Measurements from ENCODE around the gene PLD1.

The PLD1 gene

GRCh38 chr3:171792531-171792930 lies 17.8 kb downstream of the PLD1 start:
- no peak for DNase-seq (ENCODE audit: low spot score)

- peak; percentile 77 for DNase-seq (ENCODE audit: low spot score)
Observed at GRCh38 chr3:171791692-171792076, 18.6 kb downstream of the PLD1 start.

GRCh38 chr3:171790898-171791691 lies 19.2 kb downstream of the PLD1 start:
- DNase-seq (ENCODE audit: low spot score) = no peak

- DNase-seq (ENCODE audit: low spot score) = no peak
Observed at GRCh38 chr3:171790574-171790897, 19.7 kb downstream of the PLD1 start.

- DNase-seq (ENCODE audit: low spot score) = no peak
Observed at GRCh38 chr3:171789759-171790505, 20.4 kb downstream of the PLD1 start.

- DNase-seq (ENCODE audit: low spot score) = peak; percentile 80
Observed at GRCh38 chr3:171788546-171789351, 21.5 kb downstream of the PLD1 start.

GRCh38 chr3:171786997-171787396 lies 23.3 kb downstream of the PLD1 start:
- no peak for DNase-seq (ENCODE audit: low spot score)

GRCh38 chr3:171784937-171785336 lies 25.3 kb downstream of the PLD1 start:
- DNase-seq (ENCODE audit: low spot score) = no peak

- no peak for DNase-seq (ENCODE audit: low spot score)
Observed at GRCh38 chr3:171784387-171784786, 25.9 kb downstream of the PLD1 start.

- DNase-seq (ENCODE audit: low spot score) = no peak
Observed at GRCh38 chr3:171783626-171784025, 26.7 kb downstream of the PLD1 start.

- DNase-seq (ENCODE audit: low spot score) = no peak
Observed at GRCh38 chr3:171783086-171783485, 27.2 kb downstream of the PLD1 start.

- DNase-seq (ENCODE audit: low spot score) = peak; percentile 44
Observed at GRCh38 chr3:171782617-171783016, 27.7 kb downstream of the PLD1 start.

GRCh38 chr3:171781711-171782127 lies 28.6 kb downstream of the PLD1 start:
- DNase-seq (ENCODE audit: low spot score) = peak; percentile 90

- peak; percentile 87 for DNase-seq (ENCODE audit: low spot score)
Observed at GRCh38 chr3:171778493-171778892, 31.8 kb downstream of the PLD1 start.

GRCh38 chr3:171777596-171777995 lies 32.7 kb downstream of the PLD1 start:
- DNase-seq (ENCODE audit: low spot score) = no peak

GRCh38 chr3:171776839-171777583 lies 33.3 kb downstream of the PLD1 start:
- DNase-seq (ENCODE audit: low spot score) = peak; percentile 69

GRCh38 chr3:171776411-171776810 lies 33.9 kb downstream of the PLD1 start:
- peak; percentile 98 for DNase-seq (ENCODE audit: low spot score)

- peak; percentile 72 for DNase-seq (ENCODE audit: low spot score)
Observed at GRCh38 chr3:171775943-171776342, 34.3 kb downstream of the PLD1 start.

GRCh38 chr3:171774521-171774920 lies 35.8 kb downstream of the PLD1 start:
- peak; percentile 87 for DNase-seq (ENCODE audit: low spot score)

GRCh38 chr3:171772427-171773056 lies 37.7 kb downstream of the PLD1 start:
- peak; percentile 90 for DNase-seq (ENCODE audit: low spot score)
